ENCODE data around the gene EIF2S1. TPM values are rescaled to one million over a fixed set of nuclear protein-coding genes. Genes with fewer than 3 reads are reported as not detected.

Gene EIF2S1
- total RNA-seq, 1 experiment from 2014 or later, result 171 TPM

DNA sequence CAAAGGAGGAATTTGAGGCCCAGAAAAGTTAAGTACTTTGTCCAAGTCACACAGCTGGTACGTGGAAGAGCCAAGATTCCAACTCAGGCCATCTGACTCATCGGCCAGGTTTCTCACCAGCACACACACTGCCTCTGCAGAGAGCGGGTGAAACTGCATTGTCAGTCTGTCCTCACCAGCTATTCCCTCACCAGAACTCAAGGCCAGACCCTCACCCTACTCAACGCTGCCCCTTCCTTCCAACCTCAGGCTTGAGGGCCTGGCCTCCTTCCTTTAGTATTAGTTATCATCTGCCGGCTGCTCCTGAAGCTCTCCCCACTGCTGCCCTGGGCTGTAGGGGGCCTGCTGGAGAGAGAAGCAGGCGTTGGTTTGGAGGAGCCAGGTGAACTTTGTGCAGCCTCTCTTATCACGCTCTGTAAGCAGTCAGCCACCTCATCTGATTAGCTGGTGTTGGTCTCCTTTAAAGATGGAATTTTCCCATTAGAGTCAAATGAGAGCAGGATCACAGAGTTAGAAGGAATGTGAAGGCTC lies 68.4 kb downstream of the EIF2S1 start:
- Histone ChIP-seq H3K9ac (ENCODE audit: low read length) (no peak overlapping the region), H3K27ac (ENCODE audit: low read length) (no peak overlapping the region), H3K4me2 (ENCODE audit: low read depth, low read length, poor library complexity, severe bottlenecking) (no peak overlapping the region), H3K9me3 (ENCODE audit: low read length) (no peaks in the 10 kb centered on the region), H3K27me3 (ENCODE audit: low read length) (no peaks in the 10 kb centered on the region), H3K4me1 (ENCODE audit: low read length) (no peaks in the 10 kb centered on the region), H4K20me1 (ENCODE audit: insufficient read depth, low read depth, low read length) (no peaks in the 10 kb centered on the region), H2AFZ (ENCODE audit: low read length) (no peak overlapping the region), H3K4me3 (ENCODE audit: low read length) (no peak overlapping the region), H3K36me3 (ENCODE audit: insufficient read depth, low read length) (no peaks in the 10 kb centered on the region), H3K9me2 (replicated peaks; ENCODE audit: insufficient read depth, low read length) (no peaks in the 10 kb centered on the region), H3K79me2 (ENCODE audit: low read length) (no peaks in the 10 kb centered on the region)
- DNase-seq, result no peak

DNA sequence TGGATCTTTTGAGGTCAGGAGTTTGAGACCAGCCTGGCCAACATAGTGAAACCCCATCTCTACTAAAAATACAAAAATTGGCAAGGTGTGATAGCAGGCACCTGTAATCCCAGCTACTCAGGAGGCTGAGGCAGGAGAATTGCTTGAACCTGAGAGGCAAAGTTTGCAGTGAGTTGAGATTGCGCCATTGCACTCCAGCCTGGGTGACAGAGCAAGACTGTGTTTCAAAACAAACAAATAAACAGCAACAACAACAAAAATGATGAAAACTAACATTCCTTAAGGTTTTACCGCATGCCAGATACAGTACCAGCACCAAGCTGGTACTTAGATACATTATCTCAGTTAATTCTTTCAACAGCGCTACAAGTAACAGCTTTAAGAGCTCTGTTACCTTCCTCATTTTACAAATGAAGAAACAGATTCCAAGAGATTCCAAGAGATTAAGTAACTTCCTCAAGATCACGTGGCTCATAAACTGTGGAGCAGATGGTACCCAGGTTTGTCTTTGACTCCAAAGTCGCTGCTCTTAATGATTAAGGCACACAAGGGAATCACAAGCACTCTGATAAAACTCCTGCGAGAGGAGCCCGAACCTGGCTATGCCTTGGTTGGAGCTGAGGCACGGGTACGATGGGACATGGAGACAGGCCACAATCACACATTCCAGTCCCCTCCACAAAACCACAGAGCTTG lies 69.5 kb downstream of the EIF2S1 start:
- Histone ChIP-seq H3K9me2 (replicated peaks; ENCODE audit: insufficient read depth, low read length) (no peaks in the 10 kb centered on the region), H4K20me1 (ENCODE audit: insufficient read depth, low read depth, low read length) (no peaks in the 10 kb centered on the region), H3K4me2 (ENCODE audit: low read depth, low read length, poor library complexity, severe bottlenecking) (no peak overlapping the region), H3K79me2 (ENCODE audit: low read length) (no peaks in the 10 kb centered on the region), H2AFZ (ENCODE audit: low read length) (no peak overlapping the region), H3K27ac (ENCODE audit: low read length) (no peak overlapping the region), H3K4me3 (ENCODE audit: low read length) (no peak overlapping the region), H3K4me1 (ENCODE audit: low read length) (peaks cover 4% of the 10 kb centered on the region; the same call in 1 of the 2 replicates), H3K9ac (ENCODE audit: low read length) (no peak overlapping the region), H3K36me3 (ENCODE audit: insufficient read depth, low read length) (no peaks in the 10 kb centered on the region), H3K27me3 (ENCODE audit: low read length) (no peaks in the 10 kb centered on the region), H3K9me3 (ENCODE audit: low read length) (no peaks in the 10 kb centered on the region)
- no peak for DNase-seq

DNA sequence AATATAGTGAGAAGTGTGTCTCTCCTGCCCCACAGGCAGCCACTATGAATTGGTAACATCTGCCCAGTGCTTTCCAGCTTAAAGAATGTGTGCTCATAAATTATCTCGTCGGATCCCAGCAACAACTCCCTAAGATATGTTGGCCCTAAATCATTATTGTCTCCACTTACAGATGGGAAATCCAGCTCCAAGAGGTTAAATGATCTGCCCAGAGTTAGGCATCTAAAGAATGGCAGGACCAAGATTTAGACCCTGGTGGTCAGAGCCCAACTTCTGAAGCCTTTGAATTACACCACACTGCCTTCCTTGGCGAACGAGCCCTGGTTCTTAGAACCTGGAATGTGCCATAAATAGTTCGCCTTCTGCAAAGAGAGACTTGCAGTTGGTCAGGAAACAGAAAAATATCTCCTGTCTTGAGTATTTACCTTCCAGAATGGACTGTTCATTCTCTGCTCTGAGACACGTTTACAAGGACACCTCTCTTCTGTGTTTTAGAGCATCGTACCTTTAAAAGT lies 72.0 kb downstream of the EIF2S1 start:
- DNase-seq, result no peak
- no peak overlapping the region for H3K9ac ChIP-seq (ENCODE audit: low read length)

DNA sequence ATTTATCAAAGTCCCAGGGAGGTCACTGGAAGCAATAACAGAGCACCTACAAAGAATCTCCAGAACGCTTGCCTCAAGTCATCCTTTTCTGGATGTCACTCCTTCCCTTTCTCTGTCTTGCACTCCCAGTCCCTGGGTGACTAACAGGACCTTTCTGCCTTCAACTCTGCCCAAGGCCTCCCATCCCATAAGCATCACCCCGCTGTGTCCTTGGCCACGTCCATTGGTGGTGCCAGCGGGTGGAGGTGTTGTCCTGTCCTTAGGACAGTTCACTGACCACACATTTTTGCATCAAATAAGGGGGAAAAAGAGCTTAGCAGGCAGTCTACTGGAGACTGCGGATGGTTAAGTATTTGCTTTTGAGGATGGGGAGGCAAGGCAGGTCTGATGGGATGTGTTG lies 75.5 kb downstream of the EIF2S1 start:
- H3K4me3 ChIP-seq (ENCODE audit: low read length), result no peak overlapping the region
- H3K9me2 ChIP-seq (replicated peaks; ENCODE audit: insufficient read depth, low read length), result no peaks in the 10 kb centered on the region
- no peak overlapping the region for H3K27ac ChIP-seq (ENCODE audit: low read length)
- no peaks in the 10 kb centered on the region for H3K79me2 ChIP-seq (ENCODE audit: low read length)
- H3K36me3 ChIP-seq (ENCODE audit: insufficient read depth, low read length), result no peaks in the 10 kb centered on the region
- no peak for DNase-seq
- no peak overlapping the region for H2AFZ ChIP-seq (ENCODE audit: low read length)
- H3K4me2 ChIP-seq (ENCODE audit: low read depth, low read length, poor library complexity, severe bottlenecking), result no peak overlapping the region
- H3K4me1 ChIP-seq (ENCODE audit: low read length), result peaks cover 5% of the 10 kb centered on the region; the same call in 1 of the 2 replicates
- no peaks in the 10 kb centered on the region for H3K9me3 ChIP-seq (ENCODE audit: low read length)
- H3K9ac ChIP-seq (ENCODE audit: low read length), result no peak overlapping the region
- no peaks in the 10 kb centered on the region for H3K27me3 ChIP-seq (ENCODE audit: low read length)
- no peaks in the 10 kb centered on the region for H4K20me1 ChIP-seq (ENCODE audit: insufficient read depth, low read depth, low read length)

More for the DNA sequence above, 72.0 kb downstream of the EIF2S1 start:
- no peaks in the 10 kb centered on the region for H3K27me3 ChIP-seq (ENCODE audit: low read length)
- no peak overlapping the region for H3K4me2 ChIP-seq (ENCODE audit: low read depth, low read length, poor library complexity, severe bottlenecking)
- H3K27ac ChIP-seq (ENCODE audit: low read length), result no peak overlapping the region
- no peaks in the 10 kb centered on the region for H3K36me3 ChIP-seq (ENCODE audit: insufficient read depth, low read length)
- peaks cover 5% of the 10 kb centered on the region; the same call in 1 of the 2 replicates for H3K4me1 ChIP-seq (ENCODE audit: low read length)
- H2AFZ ChIP-seq (ENCODE audit: low read length), result no peak overlapping the region
- H3K4me3 ChIP-seq (ENCODE audit: low read length), result no peak overlapping the region
- no peaks in the 10 kb centered on the region for H3K79me2 ChIP-seq (ENCODE audit: low read length)
- no peaks in the 10 kb centered on the region for H4K20me1 ChIP-seq (ENCODE audit: insufficient read depth, low read depth, low read length)
- H3K9me3 ChIP-seq (ENCODE audit: low read length), result no peaks in the 10 kb centered on the region
- H3K9me2 ChIP-seq (replicated peaks; ENCODE audit: insufficient read depth, low read length), result no peaks in the 10 kb centered on the region

Small RNAs within 50 kb of the gene (small RNA-seq; reads per million reads assigned to genes)
- gene RF00019, result not detected

Other genes starting within 250 kb of the EIF2S1 start
- not detected in 2 replicates for gene GARIN2, start 170.9 kb upstream of the EIF2S1 start, total RNA-seq (2014; rRNA removed; shearing (Covaris generic); ENCODE audit: low replicate concordance)
- 3.8 and 6.2 TPM in 2 replicates for gene PALS1, start 118.9 kb upstream of the EIF2S1 start, total RNA-seq (2014; rRNA removed; shearing (Covaris generic); ENCODE audit: low replicate concordance)
- gene ATP6V1D, start 524 bp upstream of the EIF2S1 start, total RNA-seq (2014; rRNA removed; shearing (Covaris generic); ENCODE audit: low replicate concordance), result 79.5 and 88.5 TPM in 2 replicates
- not detected in 2 replicates for gene PLEK2, start 51.8 kb downstream of the EIF2S1 start, total RNA-seq (2014; rRNA removed; shearing (Covaris generic); ENCODE audit: low replicate concordance)
- gene TMEM229B, start 128.4 kb downstream of the EIF2S1 start, total RNA-seq (2014; rRNA removed; shearing (Covaris generic); ENCODE audit: low replicate concordance), result 60.2 and 84.7 TPM in 2 replicates
- 0.83 and 3.7 TPM in 2 replicates for gene PLEKHH1, start 173.0 kb downstream of the EIF2S1 start, total RNA-seq (2014; rRNA removed; shearing (Covaris generic); ENCODE audit: low replicate concordance)
- 76.5 and 112 TPM in 2 replicates for gene PIGH, start 239.9 kb downstream of the EIF2S1 start, total RNA-seq (2014; rRNA removed; shearing (Covaris generic); ENCODE audit: low replicate concordance)

Measured in Karpas-422 (cell line).